Ovary (tissue), 3 donors: ENCODE measurements around the gene PCYOX1L.

ENCODE experiments used
- EP300 ChIP-seq: sonication (generic); formaldehyde crosslinking; IDR thresholded peaks from one replicate; pipeline ENCODE4 v1.6.1; 2017; ENCODE audit warnings: antibody characterized with exemption
- POLR2A ChIP-seq: fragments of 450-650 bp; IDR thresholded peaks from one replicate; pipeline ENCODE4 v1.6.1; 2017; ENCODE audit warnings: antibody characterized with exemption, mild to moderate bottlenecking, moderate library complexity
- TF ChIP-seq, protein P1 (sequence below), 3 donors: fragments of 450-650 bp in 2 of 3; fragments of 200-600 bp in 1 of 3; IDR thresholded peaks; one replicate each; pipeline versions ENCODE4 v1.5.1 to v1.8.0; 2016 to 2022; ENCODE audit warnings: antibody characterized with exemption in 3 of 3, mild to moderate bottlenecking in 1 of 3
- donor health status: DM: no; HTN: no; CAD: no.

DNA sequence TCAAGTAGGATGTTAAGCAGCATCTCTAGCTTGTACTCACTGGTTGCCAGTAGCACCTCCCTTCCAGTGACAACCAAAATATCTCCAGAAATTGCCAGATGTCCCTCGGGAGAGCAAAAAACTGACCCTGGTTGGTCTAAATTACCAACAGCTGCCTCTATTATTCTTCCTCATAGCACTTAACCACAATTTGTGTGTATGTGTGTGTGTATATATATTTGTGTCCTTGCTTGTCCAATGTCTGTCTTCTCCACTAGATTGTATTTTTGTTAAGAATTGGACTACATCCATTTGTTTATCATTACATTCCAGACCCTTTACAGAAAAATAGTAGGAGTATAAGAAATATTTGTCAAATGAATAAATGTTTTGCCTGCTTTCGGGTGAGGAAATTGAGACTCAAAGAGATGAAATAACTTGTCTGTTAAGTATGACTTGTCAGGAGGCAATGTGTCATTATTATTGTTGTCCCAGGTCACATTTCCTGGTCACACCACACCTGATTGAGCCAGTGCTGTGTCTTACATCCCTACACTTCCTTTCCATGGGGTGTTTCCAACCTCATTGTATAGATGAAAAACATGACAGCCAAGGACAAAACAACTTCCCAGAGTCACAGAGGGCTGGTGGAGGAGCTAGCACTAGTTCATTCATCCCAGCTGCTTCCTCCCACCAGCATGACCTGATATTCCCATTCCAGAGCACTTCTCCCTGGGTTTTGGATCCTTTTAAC is 24.0 kb upstream of the PCYOX1L start:
- TF ChIP-seq, protein P1, sequence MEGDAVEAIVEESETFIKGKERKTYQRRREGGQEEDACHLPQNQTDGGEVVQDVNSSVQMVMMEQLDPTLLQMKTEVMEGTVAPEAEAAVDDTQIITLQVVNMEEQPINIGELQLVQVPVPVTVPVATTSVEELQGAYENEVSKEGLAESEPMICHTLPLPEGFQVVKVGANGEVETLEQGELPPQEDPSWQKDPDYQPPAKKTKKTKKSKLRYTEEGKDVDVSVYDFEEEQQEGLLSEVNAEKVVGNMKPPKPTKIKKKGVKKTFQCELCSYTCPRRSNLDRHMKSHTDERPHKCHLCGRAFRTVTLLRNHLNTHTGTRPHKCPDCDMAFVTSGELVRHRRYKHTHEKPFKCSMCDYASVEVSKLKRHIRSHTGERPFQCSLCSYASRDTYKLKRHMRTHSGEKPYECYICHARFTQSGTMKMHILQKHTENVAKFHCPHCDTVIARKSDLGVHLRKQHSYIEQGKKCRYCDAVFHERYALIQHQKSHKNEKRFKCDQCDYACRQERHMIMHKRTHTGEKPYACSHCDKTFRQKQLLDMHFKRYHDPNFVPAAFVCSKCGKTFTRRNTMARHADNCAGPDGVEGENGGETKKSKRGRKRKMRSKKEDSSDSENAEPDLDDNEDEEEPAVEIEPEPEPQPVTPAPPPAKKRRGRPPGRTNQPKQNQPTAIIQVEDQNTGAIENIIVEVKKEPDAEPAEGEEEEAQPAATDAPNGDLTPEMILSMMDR (IDR thresholded peaks at IDR 0.05) = no peak
- TF ChIP-seq POLR2A = no peak
- TF ChIP-seq EP300 = no peak
